NCI-H510A treated with DMSO at 0.1 percent for 48 hours (cell line): Measurements from ENCODE around the gene TAAR5.
"Not testable (repeated sequence)": the region's sequence is repeated elsewhere in the genome, so short reads cannot be mapped to it uniquely, and the experiment has no call there.

Source experiments
- DNase-seq: peaks from one replicate; lab custom pipeline; 2025; lab: John Stamatoyannopoulos, UW

The TAAR5 gene

DNA sequence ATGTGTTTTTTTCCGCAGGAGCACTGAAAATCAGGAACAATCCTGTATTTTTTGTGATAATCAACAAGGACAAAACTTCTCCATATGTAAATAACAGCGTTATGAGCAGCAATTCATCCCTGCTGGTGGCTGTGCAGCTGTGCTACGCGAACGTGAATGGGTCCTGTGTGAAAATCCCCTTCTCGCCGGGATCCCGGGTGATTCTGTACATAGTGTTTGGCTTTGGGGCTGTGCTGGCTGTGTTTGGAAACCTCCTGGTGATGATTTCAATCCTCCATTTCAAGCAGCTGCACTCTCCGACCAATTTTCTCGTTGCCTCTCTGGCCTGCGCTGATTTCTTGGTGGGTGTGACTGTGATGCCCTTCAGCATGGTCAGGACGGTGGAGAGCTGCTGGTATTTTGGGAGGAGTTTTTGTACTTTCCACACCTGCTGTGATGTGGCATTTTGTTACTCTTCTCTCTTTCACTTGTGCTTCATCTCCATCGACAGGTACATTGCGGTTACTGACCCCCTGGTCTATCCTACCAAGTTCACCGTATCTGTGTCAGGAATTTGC is 19.2 kb downstream of the TAAR5 start, which contains the start of gene TAAR6:
Gene TAAR6 (plus strand): TSS at position 102 of the 557 bp plus-strand sequence. CDS start 0 bp downstream, at position 102.
- no peak for DNase-seq

DNA sequence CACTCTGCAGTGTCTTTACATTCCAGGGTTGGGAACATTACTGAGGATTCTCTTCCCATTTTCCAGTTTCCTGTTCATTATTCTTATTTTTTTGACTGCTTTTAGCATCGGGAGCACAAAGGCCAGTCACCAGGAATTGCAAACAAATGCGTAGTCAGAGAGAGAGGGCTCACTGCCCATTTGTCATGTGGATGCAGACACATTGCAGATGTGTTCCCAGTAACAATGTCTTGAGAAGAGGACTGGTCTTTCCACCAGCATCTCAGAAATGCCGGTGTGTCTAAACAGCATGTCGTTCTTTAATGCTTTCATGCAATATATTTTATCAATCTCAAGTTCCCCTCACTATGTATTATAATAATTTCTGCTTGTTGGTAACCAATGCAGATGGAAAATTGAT is 20.4 kb downstream of the TAAR5 start:
- DNase-seq = no peak

DNA sequence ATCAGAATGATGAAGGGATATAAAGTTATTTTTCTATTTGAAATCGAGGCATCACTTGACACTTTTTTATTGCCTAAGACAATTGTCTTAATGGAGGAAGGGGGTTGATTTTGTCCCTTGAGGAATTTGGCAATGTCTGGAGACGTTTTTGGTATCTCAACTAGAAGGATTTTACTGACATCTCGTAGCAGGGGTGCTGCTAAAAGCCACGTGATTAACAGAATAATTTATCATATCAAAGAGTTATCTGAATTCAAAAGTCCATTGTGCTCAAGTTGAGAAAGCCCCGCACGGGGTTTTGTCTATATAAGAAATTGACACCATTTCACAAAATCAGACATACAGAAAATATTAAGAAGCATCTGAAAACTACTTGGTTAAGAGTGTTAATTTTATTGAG is 20.9 kb downstream of the TAAR5 start:
- no peak for DNase-seq

DNA sequence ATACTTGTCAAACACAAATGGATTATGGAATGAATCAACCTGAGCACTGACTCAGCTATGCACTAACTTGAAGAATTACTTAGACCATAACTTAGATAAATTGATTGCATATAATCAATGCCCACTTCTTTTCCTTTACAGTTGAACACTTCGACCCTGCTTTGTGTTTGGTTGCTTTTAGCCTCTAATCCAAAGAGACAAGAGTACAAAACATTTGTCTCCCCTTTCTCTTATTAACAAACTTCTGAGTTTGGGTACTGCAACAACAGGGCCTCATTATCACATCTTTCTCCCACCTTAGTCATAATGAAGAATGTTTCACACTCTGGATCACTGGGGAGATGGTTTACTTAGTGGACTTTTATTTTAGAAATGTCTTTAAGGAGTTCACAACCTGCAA is 22.0 kb downstream of the TAAR5 start:
- no peak for DNase-seq

DNA sequence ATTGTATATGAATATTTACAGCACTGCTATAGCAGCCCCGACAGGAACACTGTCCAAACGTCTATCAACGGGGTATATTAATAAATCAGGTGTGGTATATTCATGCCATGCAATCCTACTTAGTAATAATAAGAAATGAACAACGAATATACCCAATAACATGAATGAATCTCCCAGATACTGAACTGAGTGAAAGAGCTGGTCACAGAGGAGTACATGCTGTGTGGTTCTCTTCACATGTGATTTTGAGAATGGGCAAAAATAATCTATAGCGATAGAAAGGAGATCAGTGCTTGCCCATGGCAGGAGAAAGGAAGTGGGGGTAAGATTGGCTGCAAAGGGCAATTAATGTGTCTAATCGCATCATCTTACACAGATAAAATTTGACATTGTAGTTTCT is 23.1 kb downstream of the TAAR5 start:
- no peak for DNase-seq

DNA sequence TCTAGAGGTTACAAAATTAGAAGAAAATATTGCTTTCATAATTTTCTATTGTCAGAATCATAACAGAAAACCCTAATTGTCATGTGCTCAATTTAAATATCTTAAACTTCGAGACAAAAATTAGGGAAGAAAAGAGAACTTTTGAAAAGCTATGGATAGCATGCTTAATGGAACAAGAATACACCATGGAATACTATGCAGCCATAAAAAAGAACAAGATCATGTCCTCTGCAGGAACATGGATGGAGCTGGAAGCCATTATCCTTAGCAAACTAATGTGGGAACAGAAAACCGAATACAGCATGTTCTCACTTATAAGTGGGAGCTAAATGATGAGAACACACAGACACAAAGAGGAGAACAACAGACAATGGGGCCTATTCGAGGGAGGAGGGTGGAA is 29.5 kb downstream of the TAAR5 start:
- DNase-seq = not testable (repeated sequence)

DNA sequence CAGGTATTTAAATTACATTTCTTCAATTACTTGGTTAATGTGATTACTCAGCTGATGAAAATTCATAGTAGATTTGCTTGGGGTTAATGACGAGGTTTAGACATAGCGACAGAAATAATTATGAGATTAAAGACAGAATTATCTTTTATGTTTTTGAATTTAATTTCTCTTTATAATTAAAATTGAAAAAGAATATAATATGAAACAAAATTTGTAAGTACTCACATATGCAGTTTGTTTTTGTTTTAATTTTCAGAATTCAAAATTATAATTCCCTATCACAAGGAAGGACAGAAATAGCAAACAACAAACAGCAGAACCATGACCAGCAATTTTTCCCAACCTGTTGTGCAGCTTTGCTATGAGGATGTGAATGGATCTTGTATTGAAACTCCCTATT is 37.2 kb downstream of the TAAR5 start, which contains the start of gene TAAR8:
Gene TAAR8 (plus strand): TSS at position 301 of the 400 bp plus-strand sequence. CDS start 21 bp downstream, at position 322.
- DNase-seq = no peak

DNA sequence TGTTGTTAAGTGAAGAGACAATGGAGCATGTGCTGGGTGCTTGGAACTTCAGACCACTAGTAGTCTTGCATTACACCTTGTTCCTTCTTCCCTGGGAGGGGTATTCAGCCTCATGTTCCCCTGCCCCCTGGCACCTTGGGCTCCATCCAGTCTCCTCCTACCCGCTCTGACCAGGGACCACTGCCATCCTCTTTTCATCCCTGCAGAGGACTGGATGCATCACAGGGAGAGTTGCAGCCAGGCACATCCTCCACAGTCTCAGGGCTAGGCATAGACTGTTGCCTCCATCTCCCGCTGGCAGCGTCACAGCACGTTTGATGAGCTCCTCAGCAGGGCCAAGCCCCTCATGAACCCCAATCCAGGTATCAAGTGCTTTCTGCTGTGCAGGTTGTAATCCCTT is 38.3 kb downstream of the TAAR5 start:
- no peak for DNase-seq

DNA sequence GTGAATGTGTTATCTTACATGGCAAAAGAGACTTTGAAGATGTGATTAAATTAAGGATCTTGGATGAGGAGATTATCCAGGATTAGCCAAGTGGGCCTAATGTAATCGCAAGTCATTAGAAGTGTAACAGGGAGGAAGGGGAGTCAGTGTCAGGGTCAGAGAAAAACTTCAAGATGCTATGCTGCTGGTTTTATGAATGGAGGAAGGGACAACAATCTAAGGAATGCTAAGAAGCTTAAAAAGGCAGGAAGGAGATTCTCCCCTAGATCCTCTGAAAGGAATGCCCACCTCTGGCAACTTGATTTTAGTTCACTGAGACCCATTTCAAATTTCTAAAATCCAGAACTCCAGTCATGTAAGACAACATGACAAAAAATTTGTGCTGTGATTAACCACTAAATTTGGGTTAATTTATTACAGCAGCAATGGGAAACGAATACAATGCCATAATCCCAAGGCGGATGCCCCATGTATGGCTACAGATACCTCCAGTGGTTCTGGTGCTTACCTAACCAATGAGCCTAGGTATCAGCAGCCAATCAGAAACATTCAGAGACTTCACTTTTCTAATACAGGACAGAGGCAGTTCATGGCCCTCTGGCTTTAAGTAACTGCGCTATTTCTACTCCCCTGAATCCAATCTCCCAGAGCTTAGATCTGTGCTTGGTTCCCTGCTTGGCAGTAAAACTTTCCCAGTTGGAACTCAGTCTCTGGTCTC is 40.6 kb downstream of the TAAR5 start:
- DNase-seq = no peak

DNA sequence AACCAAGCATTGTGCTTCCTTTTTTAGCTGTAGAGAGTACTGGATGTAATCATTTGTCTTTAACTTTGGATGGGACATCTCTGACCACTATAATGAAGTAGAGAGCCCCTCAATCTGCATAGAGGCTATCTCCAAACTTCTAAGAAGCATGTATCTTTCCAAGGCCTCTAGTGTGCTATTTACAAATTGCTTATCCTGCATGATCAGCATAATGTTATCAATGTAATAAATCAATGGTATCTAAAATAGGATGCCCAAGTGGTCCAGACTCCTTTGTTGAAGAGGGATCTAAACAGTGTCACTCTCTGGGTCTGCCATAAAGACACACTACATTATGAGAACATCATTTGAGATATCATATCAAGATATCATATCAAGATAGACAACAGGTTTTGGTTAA is 44.7 kb downstream of the TAAR5 start:
- DNase-seq = no peak
